Epithelial cell of esophagus (primary cell): Measurements from ENCODE around the gene SRXN1.

Experiments used
- DNase-seq: peaks from one replicate; pipeline ENCODE4 v3.0.0; 2010; ENCODE audit warnings: low read depth
- H3K4me3 ChIP-seq: 2 replicates; pipeline ENCODE4 v1.5.1; 2011; ENCODE audit warnings: mild to moderate bottlenecking, low read length, control low read depth
- TF ChIP-seq, protein P1 (sequence below): IDR thresholded peaks from 2 replicates; pipeline ENCODE4 v1.5.1; 2011; ENCODE audit warnings: low read depth, mild to moderate bottlenecking, low read length, control low read depth, inconsistent platforms; ENCODE audit not compliant: insufficient read depth; ENCODE audit errors: missing control alignments

Gene SRXN1

DNA sequence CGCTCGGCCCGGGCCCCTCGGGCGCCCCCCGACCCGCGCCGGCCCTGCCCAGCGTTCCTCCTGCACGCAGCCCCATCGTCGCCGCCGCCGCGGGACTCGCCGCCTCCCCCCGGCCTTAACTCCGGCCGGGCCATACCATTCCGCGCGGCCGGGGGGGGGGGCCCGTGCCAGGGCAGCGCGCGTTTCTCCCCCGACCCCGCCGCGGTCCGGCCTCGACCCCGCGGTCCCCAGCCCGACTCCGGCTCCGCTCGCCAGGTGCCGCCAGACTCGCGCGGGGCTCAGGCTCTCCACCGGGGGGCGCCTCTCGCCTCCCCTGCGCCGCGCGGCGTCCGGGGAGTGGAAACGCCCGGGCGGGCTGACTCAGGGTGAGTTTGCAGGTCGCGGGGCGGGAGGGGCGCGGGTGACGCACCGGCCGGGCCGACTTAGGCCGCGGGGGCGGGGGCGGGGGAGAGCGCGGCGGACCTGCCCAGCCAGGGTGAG, at the start of gene SRXN1:
Gene SRXN1 (minus strand): TSS at position 91 of the 480 bp plus-strand sequence. CDS start 15 bp downstream, at position 76.
- H3K4me3 ChIP-seq: peak within 1 kb of the TSS; percentile 96
- TF ChIP-seq, protein P1, sequence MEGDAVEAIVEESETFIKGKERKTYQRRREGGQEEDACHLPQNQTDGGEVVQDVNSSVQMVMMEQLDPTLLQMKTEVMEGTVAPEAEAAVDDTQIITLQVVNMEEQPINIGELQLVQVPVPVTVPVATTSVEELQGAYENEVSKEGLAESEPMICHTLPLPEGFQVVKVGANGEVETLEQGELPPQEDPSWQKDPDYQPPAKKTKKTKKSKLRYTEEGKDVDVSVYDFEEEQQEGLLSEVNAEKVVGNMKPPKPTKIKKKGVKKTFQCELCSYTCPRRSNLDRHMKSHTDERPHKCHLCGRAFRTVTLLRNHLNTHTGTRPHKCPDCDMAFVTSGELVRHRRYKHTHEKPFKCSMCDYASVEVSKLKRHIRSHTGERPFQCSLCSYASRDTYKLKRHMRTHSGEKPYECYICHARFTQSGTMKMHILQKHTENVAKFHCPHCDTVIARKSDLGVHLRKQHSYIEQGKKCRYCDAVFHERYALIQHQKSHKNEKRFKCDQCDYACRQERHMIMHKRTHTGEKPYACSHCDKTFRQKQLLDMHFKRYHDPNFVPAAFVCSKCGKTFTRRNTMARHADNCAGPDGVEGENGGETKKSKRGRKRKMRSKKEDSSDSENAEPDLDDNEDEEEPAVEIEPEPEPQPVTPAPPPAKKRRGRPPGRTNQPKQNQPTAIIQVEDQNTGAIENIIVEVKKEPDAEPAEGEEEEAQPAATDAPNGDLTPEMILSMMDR: peak; percentile 9
- peak; percentile 97 for DNase-seq

- TF ChIP-seq, protein P1: no peak
- no peak overlapping the region for H3K4me3 ChIP-seq
- no peak for DNase-seq
Measured at GRCh38 chr20:701401-702129, 48.6 kb upstream of the SRXN1 start.

GRCh38 chr20:699811-700338, 46.9 kb upstream of the SRXN1 start:
- no peak overlapping the region for H3K4me3 ChIP-seq
- no peak for DNase-seq
- TF ChIP-seq, protein P1: no peak

DNA sequence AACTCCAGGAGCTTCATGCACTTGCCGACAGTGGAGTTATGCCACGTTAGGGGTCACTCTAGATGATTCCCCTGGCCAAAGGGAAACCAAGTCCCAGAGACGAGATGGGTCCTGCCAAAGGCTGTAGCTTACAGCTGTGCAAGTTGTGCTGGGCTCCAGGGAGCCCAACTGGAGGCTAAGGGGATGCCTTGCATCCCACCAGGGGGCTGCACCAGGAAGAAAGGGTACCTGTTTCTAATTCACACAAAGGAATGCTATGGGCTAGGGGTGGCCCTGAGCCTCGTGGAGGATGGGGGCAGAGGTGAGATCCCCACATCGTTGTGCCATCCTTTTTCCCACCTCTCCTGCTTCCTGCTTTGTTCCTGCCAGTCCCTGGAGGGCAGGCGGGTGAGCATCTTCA, 46.3 kb upstream of the SRXN1 start:
- DNase-seq: no peak
- no peak overlapping the region for H3K4me3 ChIP-seq
- TF ChIP-seq, protein P1: no peak

GRCh38 chr20:698276-698675, 45.3 kb upstream of the SRXN1 start:
- no peak for DNase-seq
- TF ChIP-seq, protein P1: no peak
- no peak overlapping the region for H3K4me3 ChIP-seq

GRCh38 chr20:697826-698225, 44.8 kb upstream of the SRXN1 start:
- DNase-seq: no peak
- TF ChIP-seq, protein P1: no peak
- H3K4me3 ChIP-seq: no peak overlapping the region
